Measurements from ENCODE around the gene MINDY2.

The MINDY2 gene

DNA sequence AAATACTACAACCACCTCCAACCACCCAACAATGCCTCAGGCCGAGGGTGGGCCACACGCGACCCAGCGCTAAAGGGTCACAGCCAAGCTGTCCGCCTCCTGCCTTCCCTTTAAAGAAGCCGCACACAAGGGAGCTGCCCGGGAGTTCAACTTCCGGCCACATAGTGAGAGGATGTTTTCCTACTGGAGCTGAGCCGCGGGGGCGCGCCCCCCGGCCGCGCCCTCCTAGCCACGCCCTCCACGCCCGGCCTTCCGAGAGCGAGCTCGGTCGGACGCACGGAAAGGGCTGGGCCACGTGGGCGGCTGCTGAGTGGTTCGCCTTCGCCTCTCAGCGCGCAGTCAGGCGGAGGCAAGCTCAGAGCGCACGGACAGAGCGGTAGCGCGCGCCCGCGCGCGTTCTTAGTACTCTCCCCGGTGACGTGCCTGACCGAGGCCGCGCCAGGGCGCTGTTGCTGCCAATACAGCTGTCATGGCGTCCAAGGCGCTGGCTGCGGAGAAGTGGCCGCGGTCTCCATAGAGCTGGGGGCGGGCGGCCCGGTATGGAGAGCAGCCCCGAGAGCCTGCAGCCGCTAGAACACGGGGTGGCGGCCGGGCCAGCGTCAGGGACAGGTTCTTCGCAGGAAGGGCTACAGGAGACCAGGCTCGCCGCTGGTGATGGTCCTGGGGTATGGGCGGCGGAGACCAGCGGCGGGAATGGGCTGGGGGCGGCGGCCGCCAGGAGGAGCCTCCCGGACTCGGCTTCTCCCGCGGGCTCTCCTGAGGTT is at the start of gene MINDY2:
Gene MINDY2, plus strand, starts transcription at position 446 of the 764 bp plus-strand sequence. Its CDS starts 94 bp downstream, at position 540.
- peak; percentile 97 for DNase-seq

DNA sequence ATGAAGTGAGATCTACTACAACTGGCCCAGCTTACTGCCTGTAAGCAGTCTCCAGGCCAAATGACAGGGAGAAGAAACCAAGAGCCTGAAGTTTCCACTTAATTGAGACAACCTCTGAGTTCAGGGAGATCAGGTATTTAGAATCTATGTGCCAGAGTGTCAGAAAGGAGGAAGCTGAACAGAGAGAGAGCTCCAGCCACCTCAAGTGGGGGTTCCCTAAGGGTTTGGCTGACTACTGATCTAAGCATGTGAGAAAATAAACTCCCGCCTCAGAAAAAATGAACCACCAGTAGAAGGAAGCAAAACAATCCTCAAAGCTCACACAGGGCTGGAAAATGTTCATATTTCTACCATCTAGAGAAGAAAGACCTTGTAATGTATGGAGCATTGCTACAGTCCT is 46.6 kb upstream of the MINDY2 start:
- no peak for DNase-seq

DNA sequence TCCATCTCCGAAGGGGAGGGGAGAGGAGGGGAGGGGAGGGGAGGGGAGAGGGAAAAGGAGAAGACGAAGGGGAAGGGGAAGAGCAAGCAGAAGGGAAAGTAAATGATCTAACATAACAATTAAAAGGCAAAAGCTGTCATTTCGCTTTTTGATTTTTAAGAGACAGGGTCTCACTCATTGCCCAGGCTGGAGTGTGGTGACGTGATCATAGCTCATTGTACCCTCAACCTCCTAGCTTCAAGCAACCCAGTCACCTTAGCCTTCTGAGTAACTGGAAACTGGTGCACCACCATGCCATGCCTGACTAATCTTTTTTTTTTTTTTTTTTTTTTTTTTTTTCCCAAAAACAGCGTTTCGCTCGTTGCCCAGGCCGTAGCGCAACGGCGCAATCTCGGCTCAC is 44.2 kb upstream of the MINDY2 start:
- DNase-seq: no peak

DNA sequence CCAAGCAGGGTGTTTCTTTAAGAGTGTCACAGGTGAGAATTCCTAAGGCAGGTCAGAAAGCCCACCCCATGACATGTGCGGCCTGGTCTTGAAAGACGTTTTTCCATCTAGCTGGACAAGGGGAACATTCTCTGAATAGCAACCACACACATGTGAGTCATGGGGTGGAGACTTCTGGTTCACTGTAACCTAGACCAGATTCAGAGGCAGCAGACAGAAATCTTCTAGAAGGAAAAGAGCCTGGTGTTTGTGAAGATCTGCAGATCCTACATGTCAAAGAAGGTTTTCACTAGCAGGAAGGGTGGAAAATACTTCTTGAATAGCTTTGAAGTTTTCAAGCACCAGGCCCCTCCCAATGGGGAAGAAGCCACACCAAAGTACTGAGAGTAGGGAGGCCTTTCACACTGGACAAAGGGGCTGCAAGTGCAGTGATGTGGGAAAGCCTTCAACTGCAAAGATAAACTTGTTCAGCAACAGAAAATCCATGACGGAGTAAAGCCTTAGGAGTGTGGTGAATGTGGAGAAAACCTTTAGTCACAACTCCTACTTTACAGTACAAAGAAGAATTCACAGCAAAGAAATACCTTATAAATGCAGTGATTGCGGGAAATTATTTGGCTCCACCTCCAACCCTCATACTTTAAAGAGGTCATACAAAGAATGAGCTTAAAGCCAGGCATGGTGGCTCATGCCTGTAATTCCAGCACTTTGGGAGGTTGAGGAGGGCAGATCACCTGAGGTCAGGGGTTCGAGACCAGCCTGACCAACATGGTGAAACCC is 39.2 kb upstream of the MINDY2 start:
- DNase-seq: no peak

- no peak for DNase-seq
Observed at GRCh38 chr15:58732625-58733363, 38.3 kb upstream of the MINDY2 start.

DNA sequence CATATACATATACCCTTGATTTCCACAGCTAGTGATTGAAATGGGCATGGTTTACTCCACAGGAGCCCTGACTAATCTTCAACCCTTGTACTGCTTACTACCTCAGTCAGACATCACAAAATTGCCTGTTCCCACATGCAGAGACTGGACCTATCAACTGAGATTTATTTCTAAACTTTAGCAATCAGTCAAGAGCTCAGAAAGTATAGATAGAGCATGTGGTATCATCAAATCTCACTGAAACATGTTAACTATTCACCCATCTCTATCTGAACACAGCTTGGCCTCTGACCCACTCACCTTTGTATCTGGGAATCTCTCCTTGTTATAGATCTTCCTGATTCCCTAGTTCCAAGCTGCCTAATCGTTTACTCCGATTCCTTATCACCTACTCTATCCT is 36.2 kb upstream of the MINDY2 start:
- no peak for DNase-seq

GRCh38 chr15:58736018-58736643 is 35.0 kb upstream of the MINDY2 start:
- DNase-seq: no peak

- no peak for DNase-seq
Observed at GRCh38 chr15:58737298-58737697, 33.8 kb upstream of the MINDY2 start.

DNA sequence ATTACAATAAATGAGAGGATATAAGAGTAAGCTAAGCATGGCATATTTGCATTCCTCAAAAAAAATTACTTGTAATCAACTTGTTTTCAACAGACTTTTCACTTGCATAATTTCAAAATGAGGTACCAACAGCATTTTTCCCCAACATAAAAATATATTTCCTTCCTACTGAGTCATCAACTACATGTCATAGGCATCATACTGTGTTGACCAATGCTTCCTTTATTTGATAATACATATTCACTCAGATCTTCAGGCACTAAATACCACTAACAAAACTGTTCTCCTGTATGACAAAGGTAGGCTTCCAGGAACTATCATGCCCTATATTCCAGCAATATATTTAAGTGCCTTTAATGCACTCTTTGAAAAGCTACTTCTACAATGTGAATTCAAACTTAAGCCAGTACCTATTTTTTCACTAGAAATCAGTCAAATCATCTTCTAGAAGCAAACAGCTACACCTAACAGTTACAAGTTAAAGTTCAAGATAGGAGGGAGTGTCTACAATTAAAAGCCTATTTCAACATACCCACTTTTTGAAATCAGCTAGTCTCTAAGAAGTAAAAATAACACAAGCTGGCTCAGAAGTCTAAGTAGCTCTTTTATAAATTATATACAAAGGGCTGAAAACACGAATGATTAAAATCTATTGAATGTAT is 32.9 kb upstream of the MINDY2 start:
- no peak for DNase-seq

DNA sequence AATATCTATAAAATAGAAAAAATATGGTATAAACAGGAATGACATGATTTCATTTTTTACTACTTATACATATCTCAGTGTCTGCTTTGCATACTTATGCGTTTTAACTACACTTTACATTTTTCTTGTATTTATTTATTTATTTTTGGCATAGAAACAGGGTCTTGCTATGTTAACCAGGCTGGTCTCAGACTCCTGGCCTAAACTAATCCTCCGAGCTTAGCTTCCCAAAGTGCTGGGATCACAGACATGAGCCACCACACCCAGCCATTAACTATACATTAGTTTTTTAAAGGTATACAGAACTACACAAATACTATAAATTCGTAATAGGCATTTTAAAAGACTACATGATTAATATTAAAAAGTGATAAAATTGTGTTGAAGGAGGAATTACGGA is 30.7 kb upstream of the MINDY2 start:
- peak; percentile 60 for DNase-seq

- DNase-seq: peak; percentile 35
Observed at GRCh38 chr15:58741032-58741431, 30.1 kb upstream of the MINDY2 start.

- DNase-seq: no peak
Observed at GRCh38 chr15:58742022-58742813, 28.9 kb upstream of the MINDY2 start.

GRCh38 chr15:58742819-58743502 is 28.1 kb upstream of the MINDY2 start:
- peak; percentile 27 for DNase-seq

DNA sequence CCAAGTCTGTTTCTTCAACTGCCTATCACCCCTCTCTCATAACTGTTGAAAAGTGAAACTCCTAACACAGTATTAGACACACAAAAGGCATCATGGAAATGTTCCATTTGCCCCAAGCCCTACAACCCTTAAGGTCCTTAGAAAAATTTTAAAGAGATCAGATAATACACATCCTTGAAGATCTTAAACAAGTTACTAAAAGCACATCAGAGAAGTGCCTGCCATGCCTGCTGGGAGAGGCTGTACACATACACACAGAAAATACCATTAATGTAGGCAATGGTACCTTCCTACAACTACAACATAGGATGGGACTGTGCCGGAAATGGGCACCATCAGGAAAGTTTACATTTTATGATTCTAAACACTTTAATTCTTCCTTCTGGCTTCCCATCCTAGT is 24.9 kb upstream of the MINDY2 start:
- no peak for DNase-seq

DNA sequence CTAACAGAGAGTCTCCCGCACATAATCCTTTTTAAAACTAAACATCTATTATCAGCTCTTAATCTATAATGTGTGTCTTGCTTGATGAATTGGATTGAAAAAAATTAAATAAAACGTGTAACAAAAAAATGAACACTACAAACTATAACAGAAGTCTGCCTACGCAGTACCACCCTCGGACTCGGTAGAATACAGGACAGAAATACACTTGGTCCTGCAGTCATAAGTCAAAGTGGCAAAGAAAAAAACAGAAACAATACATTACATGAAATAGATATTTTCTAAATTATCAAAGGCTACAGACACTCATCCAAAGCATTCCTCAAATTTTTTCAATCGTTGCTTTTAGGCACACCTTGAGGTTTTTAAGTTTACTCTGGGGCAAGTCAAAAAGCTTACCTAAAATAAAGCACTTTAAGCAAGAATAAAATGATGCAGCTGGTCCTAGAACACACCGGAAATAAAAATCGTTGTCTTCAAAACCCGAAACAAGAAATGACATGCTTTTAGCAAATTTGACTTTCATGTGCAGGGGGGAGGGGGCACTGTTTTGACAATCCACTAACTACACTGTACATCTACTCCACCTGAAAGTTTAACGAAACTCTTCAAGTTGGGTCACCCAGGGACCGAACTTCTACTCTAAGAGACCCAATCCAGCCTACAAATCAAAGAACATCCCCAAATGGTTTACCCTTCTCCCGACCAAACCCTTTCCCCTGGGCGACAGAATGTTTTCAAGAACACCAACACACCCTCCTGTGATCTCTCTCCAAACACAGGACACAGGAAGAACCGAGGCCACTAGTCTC is 22.9 kb upstream of the MINDY2 start:
- no peak for DNase-seq

DNA sequence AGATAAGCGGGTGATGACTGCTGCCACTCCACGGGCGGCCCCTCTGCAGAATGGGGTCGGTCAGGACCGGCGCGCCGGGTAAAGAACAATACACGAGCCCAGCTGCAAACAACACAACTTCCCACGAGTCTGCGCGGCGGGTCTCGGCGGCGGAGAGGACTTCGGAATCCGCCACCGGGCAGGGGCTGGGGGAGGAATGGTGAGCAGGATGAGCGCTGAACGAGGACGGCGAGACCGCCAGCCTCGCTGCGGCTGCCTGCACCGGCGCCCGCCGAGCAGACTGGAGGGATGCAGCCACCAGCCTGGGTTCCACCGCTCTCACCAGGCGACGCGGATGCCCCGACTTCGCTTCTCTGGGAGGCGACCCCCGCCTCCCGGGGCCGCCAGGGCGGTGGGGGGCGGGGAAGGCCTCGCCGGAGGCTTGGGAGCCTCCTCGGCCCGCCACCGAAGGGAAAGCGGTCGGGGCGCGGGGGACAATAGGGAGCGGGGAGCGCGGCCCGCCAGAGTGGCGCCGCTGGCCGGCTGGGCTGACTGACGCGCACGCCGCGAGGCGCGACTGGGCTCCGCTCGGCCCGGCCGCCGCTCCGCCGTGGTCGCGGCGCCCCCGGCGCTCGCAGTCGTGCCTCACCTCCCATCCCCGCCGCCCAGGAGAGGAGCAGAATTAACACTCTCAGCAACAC is 22.1 kb upstream of the MINDY2 start:
- peak; percentile 14 for DNase-seq

DNA sequence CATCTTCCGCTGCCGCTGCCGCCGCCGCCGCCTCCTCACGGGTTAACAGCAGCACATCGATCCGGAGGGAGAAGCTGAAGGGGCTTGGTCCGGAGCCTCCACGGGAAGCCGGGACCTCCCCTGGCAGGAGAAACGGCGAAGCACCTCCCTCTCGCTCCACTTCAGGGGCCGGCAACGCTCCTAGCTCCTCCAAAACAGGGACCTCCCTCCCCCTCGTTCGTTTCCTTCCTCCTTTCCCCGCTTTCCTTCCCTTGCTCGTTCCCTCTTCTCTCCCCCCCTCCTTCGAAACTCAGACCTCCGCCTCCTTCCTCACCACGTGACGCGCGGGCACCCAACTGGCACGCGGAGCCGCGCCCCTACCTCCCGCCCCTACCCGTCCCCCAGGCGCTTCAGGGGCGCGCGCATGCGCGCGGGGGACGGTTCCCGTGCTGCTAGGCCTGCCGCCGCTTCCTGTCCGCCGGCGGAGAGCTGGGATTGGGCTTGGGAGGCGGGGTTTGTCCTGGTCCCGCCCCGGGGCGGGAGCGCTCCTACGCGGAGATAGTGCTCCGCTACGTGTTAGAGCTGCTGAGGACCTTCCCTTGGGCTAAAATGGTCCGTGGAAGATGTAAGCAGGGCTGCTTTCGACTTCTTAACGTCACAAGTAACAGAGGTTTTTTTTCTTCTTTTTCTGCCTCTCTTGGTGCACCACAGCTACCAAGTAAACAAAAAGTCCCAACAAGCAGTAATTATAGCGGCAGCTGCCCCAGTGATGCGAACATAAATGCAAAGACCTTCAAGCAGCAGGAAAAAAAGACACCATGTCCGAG is 21.4 kb upstream of the MINDY2 start, which contains the start of gene ADAM10:
Gene ADAM10, minus strand, starts transcription at position 176 of the 806 bp plus-strand sequence. Its CDS starts 173 bp downstream, at position 3.
- DNase-seq: peak; percentile 91

- DNase-seq: no peak
Observed at GRCh38 chr15:58752716-58753115, 18.4 kb upstream of the MINDY2 start.
